ENCODE measurements around the gene PTGES3L. TPM values are rescaled to one million over a fixed set of nuclear protein-coding genes. Genes with fewer than 3 reads are reported as not detected.

PTGES3L gene
- total RNA-seq, 2 experiments from 2014 or later, result 2.2 to 2.8 TPM

DNA sequence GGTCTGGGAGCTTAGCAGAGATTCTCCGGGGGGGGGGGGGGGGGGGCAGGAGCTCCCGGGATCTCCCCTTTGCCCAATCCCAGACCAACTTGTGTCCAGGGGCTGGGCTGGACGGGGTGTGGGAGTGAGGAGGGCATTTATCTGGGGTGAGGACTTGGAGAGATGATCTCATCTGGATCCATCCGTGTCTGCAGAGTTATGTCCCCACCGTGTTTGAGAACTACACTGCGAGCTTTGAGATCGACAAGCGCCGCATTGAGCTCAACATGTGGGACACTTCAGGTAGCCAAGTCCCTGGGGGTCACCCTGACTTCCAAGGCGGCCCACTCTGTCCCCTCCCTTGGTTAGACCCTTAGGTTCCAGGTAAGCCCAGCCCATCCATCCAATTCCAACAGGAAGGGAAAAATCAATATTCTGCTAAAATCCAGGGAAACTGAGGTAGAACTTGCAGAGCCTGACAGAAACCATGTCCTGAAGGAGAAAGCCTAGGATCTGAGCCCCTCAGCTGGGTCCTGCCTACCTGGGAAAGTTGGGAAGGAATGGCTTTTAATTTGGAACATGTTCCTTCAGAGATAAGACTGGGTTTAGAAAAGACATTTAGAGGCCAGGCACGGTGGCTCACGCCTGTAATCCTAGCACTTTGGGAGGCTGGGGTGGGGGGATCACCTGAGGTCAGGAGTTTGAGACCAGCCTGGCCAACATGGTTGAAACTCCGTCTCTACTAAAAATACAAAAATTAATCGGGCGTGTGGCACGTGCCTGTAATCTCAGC, 46.1 kb upstream of the PTGES3L start:
- no peak for DNase-seq
- Mint-ChIP-seq H3K4me1 (ENCODE audit: low read depth) (peaks cover 14% of the 10 kb centered on the region), H3K9me3 (no peaks in the 10 kb centered on the region), H3K4me3 (peak overlapping the region; percentile 32), H3K36me3 (ENCODE audit: low read depth) (no peaks in the 10 kb centered on the region), H3K27ac (no peak overlapping the region), H3K27me3 (no peaks in the 10 kb centered on the region)
- no peak for ATAC-seq
- intact Hi-C loops (cut with micrococcal nuclease), result loop anchor here (10.0 kb wide), 1 partner anchor 289 kb away; no protein-coding TSS in a partner anchor
- TF ChIP-seq, protein P1, sequence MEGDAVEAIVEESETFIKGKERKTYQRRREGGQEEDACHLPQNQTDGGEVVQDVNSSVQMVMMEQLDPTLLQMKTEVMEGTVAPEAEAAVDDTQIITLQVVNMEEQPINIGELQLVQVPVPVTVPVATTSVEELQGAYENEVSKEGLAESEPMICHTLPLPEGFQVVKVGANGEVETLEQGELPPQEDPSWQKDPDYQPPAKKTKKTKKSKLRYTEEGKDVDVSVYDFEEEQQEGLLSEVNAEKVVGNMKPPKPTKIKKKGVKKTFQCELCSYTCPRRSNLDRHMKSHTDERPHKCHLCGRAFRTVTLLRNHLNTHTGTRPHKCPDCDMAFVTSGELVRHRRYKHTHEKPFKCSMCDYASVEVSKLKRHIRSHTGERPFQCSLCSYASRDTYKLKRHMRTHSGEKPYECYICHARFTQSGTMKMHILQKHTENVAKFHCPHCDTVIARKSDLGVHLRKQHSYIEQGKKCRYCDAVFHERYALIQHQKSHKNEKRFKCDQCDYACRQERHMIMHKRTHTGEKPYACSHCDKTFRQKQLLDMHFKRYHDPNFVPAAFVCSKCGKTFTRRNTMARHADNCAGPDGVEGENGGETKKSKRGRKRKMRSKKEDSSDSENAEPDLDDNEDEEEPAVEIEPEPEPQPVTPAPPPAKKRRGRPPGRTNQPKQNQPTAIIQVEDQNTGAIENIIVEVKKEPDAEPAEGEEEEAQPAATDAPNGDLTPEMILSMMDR (IDR thresholded peaks at IDR 0.05), result no peak
- ChIA-PET POLR2A (interaction anchor here (0.7 to 3.0 kb wide), 4 partner anchors 19 to 290 kb away, joined by 3 to 25 read pairs (median 6); partner anchors contain the start of genes IFI35 and RPL27), CTCF (interaction anchor here (1.0 to 1.4 kb wide), 2 partner anchors 12 to 28 kb away, joined by 3 read pairs; partner anchors contain the start of gene RPL27)

DNA sequence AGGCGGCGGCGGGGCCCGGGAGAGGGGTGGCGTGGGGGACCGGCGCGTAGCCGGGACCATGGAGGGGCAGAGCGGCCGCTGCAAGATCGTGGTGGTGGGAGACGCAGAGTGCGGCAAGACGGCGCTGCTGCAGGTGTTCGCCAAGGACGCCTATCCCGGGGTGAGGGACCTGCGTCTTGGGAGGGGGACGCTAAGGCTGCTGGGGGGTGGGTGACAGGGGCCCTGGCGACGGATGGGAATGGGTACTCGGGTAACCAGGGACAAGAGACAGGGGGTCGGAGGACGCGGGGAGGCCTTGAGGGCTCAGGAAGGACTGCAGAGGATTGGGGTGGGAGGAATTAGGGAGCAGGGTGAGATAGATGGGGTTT, 45.4 kb upstream of the PTGES3L start:
- Mint-ChIP-seq H3K27me3 (no peaks in the 10 kb centered on the region), H3K9me3 (no peaks in the 10 kb centered on the region), H3K27ac (no peak overlapping the region), H3K36me3 (ENCODE audit: low read depth) (no peaks in the 10 kb centered on the region), H3K4me3 (peak overlapping the region; percentile 32), H3K4me1 (ENCODE audit: low read depth) (peaks cover 19% of the 10 kb centered on the region)
- TF ChIP-seq, protein P1 (IDR thresholded peaks at IDR 0.05), result no peak
- DNase-seq, result no peak
- intact Hi-C loops (cut with micrococcal nuclease), result loop anchor here (10.0 kb wide), 1 partner anchor 290 kb away; no protein-coding TSS in a partner anchor
- no peak for ATAC-seq
- ChIA-PET CTCF (interaction anchor here (1.2 kb wide), 1 partner anchor 18 kb away, joined by 3 read pairs; no protein-coding TSS in a partner anchor), POLR2A (interaction anchor here (0.7 to 3.0 kb wide), 6 partner anchors 14 to 290 kb away, joined by 3 to 25 read pairs (median 8); partner anchors contain the start of genes IFI35 and RPL27)

DNA sequence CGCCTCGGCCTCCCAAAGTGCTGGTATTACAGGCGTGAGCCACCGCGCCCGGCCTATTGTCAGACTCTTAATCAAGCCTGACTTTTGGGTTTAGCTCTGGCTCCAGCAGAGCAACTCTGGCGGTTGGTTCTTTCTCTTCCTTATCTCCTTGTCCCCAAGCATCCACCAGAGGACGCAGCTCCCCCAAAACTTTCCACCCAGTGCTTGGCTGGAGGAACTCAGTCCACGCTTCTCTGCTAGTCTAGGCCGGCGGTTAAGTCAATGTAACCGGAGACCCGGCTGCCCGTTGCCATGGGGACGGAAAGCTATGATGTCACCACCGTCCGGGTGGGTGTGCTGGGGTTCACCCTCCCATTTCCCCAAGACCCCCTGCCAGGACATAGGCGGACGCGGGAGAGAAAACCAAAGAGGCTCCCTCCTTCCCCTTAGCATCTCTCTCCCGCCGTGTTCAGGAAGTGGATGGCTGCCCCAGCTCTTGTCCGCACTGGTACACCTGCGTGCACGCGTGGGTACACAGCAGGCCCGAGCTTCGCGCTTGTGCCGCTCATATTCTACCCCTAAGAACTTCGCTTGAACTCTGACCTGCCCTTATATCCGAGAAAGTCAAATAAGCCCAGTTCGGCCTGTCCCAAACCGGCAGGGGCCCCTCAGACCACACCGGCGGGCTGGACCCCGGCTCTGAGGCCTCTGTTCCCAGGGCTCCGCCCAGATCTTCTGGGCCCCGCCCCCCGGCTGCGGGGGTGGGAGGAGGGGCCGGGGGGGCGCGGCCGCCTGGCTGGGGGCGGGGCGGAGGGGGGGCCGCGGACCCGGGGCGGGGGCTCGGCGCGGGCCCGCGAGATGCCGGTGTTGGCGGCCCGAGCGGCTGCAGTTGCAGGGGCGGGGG, 44.8 kb upstream of the PTGES3L start, which contains the start of gene RND2:
Gene RND2, plus strand, starts transcription at position 825 of the 883 bp plus-strand sequence. CDS start 117 bp downstream, outside the sequence.
- Mint-ChIP-seq H3K4me1 (ENCODE audit: low read depth) (peaks cover 25% of the 10 kb centered on the region), H3K9me3 (no peaks in the 10 kb centered on the region), H3K27me3 (no peaks in the 10 kb centered on the region), H3K27ac (peak within 1 kb of the TSS; percentile 53), H3K4me3 (peak within 1 kb of the TSS; percentile 75), H3K36me3 (ENCODE audit: low read depth) (no peaks in the 10 kb centered on the region)
- TF ChIP-seq, protein P1 (IDR thresholded peaks at IDR 0.05), result no peak
- intact Hi-C loops (cut with micrococcal nuclease), result loop anchor here (10.0 kb wide), 1 partner anchor 290 kb away; no protein-coding TSS in a partner anchor
- peak; percentile 92 for DNase-seq
- POLR2A ChIA-PET, result interaction anchor here (0.7 to 3.0 kb wide), 13 partner anchors 14 to 343 kb away, joined by 3 to 25 read pairs (median 4); partner anchors contain the start of genes IFI35, RPL27 and TMEM106A
- CTCF ChIA-PET, result interaction anchor here (0.7 to 1.7 kb wide), 18 partner anchors 10 to 314 kb away, joined by 3 to 8 read pairs (median 4); partner anchors contain the start of genes BRCA1 and RPL27
- peak; percentile 69 for ATAC-seq

DNA sequence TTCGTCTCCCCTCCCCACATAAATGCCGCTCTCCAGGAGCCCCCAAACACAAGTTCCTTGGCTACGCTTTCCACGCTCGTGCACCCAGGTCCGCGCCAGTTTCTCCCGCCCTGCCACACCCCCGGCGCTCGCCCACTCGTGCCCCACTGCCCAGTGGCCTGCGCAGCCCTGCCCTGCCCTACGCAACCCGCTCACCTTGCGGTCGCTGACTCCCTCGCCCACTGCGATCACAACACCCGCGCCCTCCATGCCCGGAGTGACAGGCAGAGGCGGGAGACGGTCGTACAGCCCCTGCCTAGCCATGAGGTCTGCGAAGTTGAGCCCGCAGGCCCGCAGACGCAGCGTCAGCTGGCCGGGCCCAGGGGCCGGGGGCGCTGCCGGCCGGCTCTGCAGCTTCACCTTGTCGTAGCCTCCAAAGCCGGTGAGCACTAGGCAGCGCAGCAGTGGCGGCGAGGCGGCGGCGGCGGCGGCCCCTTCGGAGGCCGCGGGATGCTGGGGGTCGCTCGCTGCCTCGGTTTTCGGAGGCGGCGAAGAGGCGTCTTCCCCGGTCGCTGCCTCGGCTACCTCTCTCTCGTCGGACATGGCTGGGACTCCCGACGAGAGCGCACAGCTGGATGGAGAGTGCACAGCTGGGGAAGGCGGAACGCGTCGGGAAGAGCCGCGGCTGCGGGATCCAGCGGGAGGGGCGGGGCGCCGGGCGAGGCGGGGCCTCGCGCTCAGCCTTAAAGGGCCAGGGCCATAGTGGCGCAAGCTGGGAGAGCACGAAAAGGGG, 42.0 kb upstream of the PTGES3L start, which contains the start of gene VAT1:
Gene VAT1, minus strand, starts transcription at position 645 of the 772 bp plus-strand sequence. Its CDS starts 63 bp downstream, at position 582.
- ATAC-seq (peak; percentile 54), DNase-seq (peak; percentile 60)
- Mint-ChIP-seq H3K4me3 (peak within 1 kb of the TSS; percentile 86), H3K9me3 (no peaks in the 10 kb centered on the region), H3K27ac (no peak within 1 kb of the TSS), H3K27me3 (no peaks in the 10 kb centered on the region), H3K4me1 (ENCODE audit: low read depth) (peaks cover 39% of the 10 kb centered on the region), H3K36me3 (ENCODE audit: low read depth) (no peaks in the 10 kb centered on the region)
- CTCF ChIA-PET, result interaction anchor here (0.9 kb wide), 1 partner anchor 20 kb away, joined by 3 read pairs; no protein-coding TSS in a partner anchor
- POLR2A ChIA-PET, result interaction anchor here (1.2 to 3.7 kb wide), 6 partner anchors 10 to 346 kb away, joined by 3 to 23 read pairs (median 6); partner anchors contain the start of genes IFI35 and RPL27
- TF ChIP-seq, protein P1 (IDR thresholded peaks at IDR 0.05), result no peak
- intact Hi-C loops (cut with micrococcal nuclease), result loop anchor here (10.0 kb wide), 1 partner anchor 293 kb away; no protein-coding TSS in a partner anchor
